ENCODE data around the gene TBPL1.

- TF ChIP-seq, protein P1, sequence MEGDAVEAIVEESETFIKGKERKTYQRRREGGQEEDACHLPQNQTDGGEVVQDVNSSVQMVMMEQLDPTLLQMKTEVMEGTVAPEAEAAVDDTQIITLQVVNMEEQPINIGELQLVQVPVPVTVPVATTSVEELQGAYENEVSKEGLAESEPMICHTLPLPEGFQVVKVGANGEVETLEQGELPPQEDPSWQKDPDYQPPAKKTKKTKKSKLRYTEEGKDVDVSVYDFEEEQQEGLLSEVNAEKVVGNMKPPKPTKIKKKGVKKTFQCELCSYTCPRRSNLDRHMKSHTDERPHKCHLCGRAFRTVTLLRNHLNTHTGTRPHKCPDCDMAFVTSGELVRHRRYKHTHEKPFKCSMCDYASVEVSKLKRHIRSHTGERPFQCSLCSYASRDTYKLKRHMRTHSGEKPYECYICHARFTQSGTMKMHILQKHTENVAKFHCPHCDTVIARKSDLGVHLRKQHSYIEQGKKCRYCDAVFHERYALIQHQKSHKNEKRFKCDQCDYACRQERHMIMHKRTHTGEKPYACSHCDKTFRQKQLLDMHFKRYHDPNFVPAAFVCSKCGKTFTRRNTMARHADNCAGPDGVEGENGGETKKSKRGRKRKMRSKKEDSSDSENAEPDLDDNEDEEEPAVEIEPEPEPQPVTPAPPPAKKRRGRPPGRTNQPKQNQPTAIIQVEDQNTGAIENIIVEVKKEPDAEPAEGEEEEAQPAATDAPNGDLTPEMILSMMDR (IDR thresholded peaks at IDR 0.05): no peak
- TF ChIP-seq EZH2 (IDR thresholded peaks at IDR 0.05; ENCODE audit: borderline replicate concordance, insufficient read depth, low read depth, low read length, poor library complexity, severe bottlenecking): no peak
These were observed 76.8 kb downstream of the TBPL1 start for GRCh38 chr6:134029495-134030455.

All from B cell (primary cell).